Tibial nerve (tissue), 4 donors: ENCODE results near the gene CDPF1.

Source experiments
- EP300 ChIP-seq, 2 donors: sonication (generic); formaldehyde crosslinking; IDR thresholded peaks; one replicate each; pipeline ENCODE4 v1.6.1; 2017; ENCODE audit warnings: antibody characterized with exemption in 2 of 2, mild to moderate bottlenecking in 1 of 2
- POLR2A ChIP-seq, 2 donors: fragments of 450-650 bp; IDR thresholded peaks; one replicate each; pipeline ENCODE4 v1.6.1; 2017; ENCODE audit warnings: antibody characterized with exemption in 2 of 2, mild to moderate bottlenecking in 2 of 2, moderate library complexity in 2 of 2
- TF ChIP-seq, protein P1 (sequence below), 5 experiments: fragments of 200-600 bp in 3 of 5; fragments of 450-650 bp in 2 of 5; sonication (generic) in 3 of 5; IDR thresholded peaks; one replicate each; pipeline ENCODE4 v1.5.1; 2016 to 2019; ENCODE audit warnings: antibody characterized with exemption in 5 of 5, mild to moderate bottlenecking in 3 of 5, moderate library complexity in 2 of 5

GRCh38 chr22:46238541-46238940, 11.6 kb downstream of the CDPF1 start:
- TF ChIP-seq POLR2A (IDR thresholded peaks at IDR 0.05) (no peak), EP300 (IDR thresholded peaks at IDR 0.05) (no peak)
- TF ChIP-seq, protein P1, sequence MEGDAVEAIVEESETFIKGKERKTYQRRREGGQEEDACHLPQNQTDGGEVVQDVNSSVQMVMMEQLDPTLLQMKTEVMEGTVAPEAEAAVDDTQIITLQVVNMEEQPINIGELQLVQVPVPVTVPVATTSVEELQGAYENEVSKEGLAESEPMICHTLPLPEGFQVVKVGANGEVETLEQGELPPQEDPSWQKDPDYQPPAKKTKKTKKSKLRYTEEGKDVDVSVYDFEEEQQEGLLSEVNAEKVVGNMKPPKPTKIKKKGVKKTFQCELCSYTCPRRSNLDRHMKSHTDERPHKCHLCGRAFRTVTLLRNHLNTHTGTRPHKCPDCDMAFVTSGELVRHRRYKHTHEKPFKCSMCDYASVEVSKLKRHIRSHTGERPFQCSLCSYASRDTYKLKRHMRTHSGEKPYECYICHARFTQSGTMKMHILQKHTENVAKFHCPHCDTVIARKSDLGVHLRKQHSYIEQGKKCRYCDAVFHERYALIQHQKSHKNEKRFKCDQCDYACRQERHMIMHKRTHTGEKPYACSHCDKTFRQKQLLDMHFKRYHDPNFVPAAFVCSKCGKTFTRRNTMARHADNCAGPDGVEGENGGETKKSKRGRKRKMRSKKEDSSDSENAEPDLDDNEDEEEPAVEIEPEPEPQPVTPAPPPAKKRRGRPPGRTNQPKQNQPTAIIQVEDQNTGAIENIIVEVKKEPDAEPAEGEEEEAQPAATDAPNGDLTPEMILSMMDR (IDR thresholded peaks at IDR 0.05), result no peak
